NCI-H2029 (cell line): ENCODE measurements around the gene HAAO.

ENCODE experiments used
- DNase-seq: peaks from one replicate; lab custom pipeline; 2025; lab: John Stamatoyannopoulos, UW

HAAO gene

DNA sequence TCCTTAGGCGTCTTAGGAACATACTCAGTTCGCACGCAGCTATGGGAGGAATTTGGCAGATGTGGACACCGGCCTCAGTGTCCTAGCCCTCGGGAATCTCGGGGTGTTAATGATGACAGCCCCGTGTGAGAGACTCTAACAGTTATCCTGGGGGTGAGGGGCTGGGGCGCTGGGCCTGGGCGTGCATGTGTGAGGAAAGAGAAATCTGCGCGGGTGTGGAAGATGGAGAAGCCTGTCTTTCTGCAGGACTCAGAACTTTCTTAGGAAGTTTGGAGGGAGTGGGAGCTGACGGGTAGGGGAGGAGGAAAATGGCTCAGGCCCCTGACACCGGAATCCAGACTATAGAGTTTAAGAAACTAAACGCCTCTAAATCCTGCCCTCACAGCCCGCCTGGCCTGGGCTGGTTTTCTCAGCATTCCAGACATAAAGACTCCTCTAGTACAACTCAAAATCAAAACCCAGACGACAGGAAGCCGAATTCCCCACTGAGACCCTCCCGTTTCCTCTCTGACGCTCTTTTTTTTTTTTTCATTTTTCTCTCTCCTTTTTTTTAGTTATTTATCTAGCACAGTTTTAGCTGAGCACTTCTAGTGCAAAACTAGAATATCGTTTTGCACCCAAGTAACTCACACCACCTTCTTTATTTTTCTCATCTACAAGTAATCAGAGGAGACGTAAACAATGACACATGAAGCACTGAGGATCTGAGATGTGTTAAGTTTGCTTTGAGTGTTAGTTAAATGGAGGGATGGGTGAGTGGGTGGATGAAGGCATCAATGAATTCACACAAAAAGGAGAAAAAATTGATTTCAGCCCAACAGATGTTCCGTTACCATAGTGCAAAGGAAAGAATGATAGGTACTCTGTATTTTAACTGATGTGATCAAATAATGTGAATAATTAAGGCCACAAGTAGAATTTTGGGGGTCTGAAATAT, 1.2 kb upstream of the HAAO start:
- no peak for DNase-seq

DNA sequence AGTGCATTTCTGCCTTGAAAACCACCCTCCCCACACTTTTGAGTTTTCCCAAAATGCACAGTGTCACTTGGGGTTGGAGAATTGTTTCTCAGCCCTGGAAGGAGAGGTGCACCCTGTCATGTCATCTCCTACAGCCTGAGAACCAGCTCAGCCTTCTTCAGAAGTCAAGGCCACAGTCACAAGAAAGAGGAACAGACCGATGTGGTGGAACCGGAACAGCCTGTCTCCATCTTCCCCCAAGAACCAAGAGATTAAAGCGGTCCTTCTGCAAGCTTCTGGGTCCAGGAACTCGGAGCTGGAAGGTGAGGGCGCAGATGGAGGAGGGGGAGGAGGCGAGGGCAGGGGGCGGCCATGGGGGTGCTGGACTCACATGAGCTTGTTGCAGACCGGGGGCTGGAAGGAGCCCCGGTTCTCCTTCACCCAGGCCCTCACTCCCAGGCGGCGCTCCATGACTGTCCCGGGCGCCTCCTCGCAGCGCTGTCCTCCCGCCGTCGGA, 248 bp downstream of the HAAO start:
- DNase-seq, result no peak

DNA sequence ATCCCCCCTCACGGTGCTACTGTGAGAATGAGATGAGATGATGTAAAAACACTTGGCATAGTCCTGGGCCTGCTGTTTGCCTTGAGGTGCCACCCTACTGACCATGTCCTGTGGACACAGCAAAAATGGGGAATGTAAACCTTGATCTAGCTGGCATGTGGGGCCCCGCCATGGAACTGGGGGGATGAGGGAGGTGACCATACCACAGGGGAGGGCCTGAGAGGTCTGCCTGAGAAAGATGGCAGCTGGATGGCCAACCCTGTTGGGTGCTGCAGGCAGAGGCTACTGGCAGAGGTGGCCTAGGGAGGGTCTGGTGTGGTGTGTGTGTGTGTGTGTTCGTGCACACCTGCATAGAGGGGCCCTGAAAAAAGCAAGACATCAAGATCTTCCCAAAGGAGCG, 777 bp downstream of the HAAO start:
- no peak for DNase-seq

DNA sequence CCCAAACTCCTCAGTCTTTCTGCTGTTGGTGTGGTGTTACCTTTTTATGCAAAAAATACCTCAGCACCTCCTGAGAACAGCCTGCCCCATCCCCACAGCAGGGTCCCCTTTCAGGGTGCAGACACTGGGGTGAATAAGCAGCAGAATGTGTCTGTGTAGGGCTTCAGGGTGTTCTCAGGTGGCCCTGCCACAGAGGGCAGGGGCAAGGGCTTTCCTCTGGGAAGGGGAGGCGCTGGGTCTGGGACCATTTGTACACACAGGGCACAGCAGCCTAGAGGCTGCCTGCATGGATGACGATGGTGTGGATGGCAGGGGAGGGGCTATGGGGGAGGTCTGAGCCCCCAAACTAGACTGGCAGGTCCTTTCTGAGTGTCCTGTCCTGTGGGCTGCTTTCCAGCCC, 2.6 kb downstream of the HAAO start:
- no peak for DNase-seq

DNA sequence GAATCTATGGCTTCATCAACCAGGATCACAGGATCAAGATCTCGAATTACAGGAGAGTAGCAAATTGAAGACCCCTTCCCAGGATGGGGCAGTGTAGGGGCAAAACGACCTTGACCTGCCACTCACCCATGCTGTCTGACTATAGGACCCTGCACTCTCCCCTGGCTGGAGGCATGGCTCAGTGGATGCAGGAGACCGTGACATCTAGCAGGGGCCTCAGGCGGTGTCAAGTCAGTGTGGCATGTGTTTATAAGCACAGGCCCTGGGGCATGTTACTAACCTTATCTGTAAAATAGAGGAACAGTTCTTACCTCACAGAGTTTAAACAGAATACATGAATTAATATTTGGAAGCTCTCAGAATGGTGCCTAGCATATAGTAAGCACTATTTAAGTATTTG, 3.5 kb downstream of the HAAO start:
- DNase-seq, result no peak

DNA sequence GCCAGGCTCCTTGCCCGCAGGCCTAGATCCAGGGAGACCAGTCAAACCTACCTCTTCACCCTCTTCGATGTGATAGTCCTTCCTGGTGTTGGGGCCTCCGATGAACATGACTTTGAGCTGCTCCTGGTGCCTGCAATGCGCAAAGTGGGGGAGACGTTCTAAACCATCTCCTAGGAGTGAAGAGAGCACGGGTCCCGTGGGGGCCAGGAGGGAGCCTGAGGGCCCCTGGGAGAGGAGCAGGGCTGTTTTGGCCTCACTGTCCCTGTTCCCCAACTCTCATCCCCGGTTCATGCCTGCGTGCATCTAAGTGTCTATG, 3.9 kb downstream of the HAAO start:
- DNase-seq, result no peak

DNA sequence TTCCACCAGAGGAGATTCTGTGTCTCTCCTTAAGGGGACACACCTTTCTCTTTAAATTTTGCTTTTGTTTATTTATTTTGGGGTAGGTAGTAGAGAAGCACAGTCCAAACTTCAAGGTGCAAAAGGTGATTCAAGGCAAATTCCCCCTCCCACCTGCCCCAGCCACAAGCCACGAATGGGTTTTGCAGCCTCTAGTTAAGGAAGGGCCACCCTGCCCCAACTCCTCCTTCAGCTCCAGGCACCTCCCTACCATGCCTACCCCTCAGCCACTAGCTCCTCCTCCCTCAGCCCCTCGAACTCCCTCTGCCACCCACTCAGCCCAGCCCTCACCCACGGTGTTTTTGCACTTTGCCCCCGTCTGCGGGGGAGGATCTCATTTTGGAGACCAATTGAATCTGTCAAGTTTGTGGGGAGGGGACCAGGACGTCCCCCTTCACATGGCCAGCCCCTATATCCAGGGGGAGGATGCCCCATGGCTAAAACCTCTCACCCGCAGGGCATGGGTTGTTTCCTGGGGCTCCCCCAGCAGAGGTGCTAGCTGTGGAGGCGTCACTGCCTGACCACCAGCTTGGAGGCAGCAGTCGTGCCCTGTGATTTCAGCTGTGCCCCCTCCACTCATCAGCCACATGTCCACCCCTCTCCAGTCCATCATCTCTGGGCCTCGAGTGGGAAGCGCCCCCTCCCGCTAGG, 4.5 kb downstream of the HAAO start:
- DNase-seq, result no peak

DNA sequence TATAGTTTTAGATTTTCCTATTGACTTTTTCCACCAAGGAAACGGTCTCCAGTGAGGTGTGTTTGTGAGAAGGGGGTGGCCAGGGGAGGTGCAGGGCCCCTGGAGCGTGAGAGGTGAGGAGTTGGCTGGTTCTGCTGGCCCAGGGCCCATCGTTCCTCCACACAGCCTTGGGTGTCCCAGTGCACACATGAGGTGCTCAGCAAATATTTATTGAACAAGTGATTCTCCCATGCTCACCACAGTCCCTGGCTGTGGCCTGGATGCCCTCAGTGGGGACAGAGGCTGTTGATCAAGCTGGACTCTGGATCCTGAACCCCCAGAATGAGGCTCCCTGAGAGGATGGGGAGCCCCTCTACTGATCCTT, 5.0 kb downstream of the HAAO start:
- DNase-seq, result no peak

DNA sequence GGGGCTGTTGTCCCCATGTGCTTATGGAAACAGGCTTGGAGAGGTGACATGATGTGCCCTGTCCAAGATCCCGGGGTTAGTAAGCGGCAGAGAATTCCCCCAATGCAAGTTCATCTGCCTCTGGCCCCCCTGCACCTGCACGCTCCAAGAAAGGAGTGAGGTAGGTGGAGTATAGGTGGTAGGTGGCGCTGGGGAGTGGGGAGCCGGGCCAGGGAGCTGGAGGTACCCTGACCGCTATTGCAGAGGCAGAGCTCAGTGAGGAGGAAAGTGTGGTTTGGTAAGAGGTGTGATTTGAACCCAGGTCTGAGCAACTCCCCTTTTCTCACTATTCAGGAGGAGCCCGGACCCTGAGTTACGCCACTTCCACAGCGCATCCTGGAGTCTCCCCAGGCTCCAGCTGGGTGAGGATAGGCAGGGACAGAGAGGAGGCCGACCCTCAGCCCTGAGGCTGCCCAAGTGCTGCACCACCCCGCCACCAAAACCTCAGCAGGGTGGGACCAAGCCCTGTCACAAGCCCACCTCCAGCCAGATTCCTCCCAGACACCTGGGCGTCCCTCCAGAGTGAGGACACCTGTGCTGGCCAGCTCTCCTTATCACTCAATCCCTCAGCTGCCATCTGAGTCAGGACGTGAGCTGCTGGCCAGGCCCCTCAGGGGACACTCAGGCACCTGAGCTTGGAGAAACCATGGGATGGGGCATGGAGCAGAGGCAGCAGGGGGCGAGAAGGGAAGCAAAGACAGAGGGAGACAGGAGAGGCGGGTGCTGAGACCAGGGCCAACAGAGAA, 5.6 kb downstream of the HAAO start:
- no peak for DNase-seq

DNA sequence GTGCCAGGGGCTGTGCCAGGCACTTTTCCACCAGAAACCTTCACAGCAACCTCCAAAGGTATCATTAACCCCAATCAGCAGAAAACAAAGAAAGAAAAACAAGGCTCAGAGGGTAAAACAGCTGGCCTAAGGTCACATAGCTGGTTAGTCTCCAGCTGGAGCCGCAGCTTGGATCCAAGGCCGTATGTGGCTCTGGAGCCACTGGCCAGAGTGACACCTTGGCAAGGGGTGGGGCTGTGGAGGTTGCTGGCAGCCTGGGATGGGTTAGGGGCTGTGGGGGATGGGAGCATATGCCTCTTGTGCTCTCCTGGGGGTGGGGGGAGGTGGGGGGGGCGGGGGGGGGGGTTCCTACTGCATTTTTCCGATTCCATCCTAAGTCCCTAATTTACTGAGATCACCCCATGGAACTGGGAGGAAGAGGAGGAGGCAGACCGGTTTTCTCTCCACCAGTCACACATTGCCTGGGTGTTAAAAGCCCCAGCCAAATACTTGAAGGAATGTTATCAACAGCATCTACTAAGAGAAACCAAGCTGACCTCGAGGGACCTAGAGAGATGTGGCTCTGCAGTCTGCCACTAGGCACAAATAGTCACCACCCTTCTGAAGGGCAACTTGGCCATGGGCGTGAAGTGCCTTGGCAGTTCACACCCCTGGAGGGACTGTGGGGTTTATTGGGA, 8.0 kb downstream of the HAAO start:
- DNase-seq, result no peak

DNA sequence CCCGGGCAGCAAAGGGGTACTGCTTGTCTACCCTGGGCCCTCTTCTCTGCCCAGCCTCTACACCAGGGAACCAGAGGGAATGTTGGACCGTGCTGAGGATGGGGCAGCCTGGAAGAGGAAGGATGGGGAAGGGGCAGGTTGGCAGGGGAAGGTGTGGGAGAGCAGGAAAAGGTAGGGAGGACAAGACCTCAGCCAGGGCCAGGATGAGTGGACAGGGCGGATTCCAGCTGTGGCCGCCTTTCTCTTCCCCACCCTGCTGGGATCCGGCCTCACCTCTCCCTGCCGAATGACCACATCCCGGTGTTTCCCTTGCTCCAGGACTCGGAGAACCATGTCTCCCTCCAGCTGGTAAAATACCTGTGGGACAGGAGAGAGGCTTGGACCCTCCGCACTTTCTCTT, 8.9 kb downstream of the HAAO start:
- no peak for DNase-seq

DNA sequence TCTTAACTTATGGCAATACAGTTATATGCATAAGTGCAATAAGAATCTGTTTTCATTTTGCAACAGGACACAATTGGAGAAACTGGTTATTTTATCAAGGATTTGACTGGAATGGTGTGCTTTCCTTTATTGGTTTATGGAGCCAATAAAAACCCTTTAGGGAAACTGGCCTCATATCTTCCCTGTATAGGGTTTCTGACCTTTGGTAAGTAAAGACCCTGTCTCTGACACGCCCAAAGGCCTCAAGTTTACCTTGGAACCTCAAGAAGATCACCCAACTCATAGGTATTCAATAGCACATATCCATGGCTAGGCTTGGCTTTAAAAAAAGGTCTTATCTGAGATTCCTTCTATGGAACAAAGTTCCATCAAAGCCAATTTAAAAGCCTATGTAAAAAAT, 11.2 kb downstream of the HAAO start:
- DNase-seq, result no peak

DNA sequence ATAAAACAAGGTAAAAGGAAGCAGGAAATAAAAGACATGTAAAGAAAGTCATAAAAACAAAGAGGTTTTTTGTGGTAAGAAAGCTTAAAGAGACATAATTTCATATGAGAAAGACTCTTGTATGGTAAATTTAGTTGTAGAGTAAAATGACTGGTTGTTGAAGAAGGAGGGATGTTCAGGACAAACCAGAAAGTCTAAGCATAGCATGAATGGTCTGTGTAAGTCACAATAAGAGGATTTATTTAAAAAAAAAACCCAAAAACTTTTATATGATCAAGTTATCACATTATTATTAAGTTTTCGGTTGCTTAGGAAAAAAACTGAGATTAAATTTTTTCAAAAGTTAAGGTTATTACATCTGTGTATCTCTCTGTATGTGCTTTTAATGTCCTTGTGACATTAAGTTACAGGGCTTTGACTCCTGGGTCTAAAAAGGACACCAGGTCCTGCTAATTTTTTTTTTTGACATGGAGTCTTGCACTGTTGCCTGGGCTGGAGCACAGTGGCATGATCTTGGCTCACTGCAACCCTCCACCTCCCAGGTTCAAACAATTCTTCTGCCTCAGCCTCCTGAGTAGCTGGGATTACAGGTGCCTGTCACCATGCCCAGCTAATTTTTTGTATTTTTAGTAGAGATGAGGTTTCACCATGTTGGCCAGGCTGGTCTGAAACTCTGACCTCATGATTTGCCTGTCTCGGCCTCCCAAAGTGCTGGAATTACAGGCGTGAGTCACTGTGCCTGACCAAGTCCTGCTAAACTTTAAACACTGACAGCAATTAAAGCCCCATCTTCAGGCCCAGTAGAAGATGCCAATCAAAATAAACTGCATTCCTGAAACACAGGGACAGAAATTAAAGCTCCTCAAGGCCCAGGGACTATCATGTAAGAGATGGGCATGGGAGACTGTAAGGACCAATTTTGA, 14.2 kb downstream of the HAAO start:
- DNase-seq, result no peak

DNA sequence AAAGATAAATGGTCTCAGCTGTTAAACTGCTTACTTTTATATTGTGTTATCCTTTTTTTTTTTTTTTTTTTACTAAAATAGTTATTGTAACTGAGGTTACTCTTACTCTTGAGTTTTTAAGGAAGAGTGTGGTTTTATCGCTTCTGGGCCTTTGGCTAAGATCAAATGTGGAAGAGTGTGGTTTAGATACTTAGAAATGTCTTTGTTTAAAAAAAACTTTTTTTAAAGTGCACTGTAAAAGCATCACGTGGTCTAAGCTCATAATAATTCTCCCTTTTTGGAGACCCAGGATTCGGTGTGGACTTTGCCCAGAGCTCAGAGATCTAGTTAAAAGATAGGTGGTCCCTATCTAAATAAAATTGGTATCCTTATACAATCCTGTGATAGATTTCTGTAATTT, 16.6 kb downstream of the HAAO start:
- DNase-seq, result no peak

DNA sequence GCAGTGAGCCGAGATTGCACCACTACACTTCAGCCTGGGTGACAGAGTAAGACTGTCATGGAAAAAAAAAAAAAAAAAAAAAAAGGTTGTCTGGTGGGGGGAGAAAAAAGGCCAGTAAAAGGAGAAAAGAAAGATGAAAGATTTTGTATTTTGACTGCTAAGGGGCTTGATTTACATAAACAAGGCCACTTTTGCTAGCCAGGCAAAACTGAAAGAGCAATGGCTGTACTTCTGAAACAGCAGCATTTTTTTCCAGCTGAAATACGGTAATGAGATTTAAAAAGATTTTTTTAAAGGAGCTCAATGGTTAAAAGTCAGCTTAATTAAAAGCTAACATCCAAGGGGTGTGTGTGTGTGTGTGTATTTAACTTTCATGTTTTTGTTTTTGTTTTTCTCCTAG, 17.2 kb downstream of the HAAO start:
- DNase-seq, result no peak

DNA sequence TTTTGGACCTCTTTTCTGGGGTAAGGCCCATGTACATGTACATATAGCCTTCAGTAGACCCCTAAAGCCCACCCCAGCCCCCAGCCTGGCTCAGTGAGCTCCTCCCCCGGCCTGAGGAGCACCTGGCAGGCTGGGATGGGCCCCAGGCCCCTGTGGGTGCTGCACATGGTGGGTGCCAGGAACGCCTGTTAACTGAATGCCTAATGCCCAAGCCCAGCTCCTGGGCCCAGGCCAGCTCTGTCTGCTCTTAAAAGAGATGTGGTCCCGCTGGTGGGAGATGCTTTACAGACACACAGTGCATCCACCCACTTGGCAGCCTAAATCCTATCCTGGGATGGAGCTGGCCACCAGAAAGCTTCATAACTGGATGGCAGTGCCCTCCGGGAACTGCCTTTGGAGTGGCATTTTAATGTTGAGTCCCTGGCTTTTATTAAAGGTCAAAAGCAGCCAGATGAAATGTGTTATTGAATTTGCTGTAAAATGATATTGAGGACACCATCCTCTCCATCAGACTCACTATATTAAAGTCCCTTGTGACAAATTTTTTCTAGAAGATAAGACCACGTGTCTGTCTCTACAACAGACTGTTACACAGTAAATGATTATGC, 20.7 kb downstream of the HAAO start:
- DNase-seq, result no peak

DNA sequence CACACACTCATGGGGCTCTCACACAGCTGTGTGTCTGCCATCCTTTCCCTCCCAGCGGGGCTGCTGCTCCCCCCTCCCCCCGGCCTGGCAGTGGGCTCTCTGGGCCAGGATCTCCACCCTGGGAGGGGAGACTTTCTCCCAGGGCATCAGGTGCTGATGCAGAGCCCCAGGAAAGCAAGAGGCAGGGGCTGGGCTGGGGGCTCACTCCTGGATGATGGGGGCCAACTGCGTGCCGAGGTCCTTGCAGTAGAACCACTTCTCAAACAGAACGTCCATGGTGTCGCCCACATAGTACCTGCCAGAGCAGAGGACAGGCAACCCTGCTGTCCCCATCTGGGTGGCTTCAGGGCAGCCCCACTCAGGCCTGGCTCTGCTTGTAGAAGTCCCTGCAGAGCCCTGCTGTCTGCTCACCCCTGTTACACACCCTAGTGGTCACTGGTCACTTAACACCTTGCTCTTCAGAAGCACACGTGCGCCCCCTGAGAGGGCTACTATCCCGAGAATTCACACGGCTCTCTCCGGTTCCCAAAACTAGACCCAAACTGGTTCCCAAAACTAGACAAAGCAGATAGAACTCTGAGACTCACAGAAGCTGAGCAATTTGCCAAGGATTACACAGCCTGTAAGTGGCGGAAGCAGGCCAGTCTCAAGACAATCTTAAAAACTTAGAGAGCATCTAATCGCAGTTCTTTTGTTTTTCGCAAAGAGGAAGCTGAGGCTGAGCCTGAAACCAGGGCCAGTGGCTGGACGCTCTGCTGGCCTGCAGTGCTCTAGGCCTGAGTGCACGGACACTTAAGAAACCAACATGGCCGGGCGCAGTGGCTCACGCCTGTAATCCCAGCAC, 21.9 kb downstream of the HAAO start:
- no peak for DNase-seq

DNA sequence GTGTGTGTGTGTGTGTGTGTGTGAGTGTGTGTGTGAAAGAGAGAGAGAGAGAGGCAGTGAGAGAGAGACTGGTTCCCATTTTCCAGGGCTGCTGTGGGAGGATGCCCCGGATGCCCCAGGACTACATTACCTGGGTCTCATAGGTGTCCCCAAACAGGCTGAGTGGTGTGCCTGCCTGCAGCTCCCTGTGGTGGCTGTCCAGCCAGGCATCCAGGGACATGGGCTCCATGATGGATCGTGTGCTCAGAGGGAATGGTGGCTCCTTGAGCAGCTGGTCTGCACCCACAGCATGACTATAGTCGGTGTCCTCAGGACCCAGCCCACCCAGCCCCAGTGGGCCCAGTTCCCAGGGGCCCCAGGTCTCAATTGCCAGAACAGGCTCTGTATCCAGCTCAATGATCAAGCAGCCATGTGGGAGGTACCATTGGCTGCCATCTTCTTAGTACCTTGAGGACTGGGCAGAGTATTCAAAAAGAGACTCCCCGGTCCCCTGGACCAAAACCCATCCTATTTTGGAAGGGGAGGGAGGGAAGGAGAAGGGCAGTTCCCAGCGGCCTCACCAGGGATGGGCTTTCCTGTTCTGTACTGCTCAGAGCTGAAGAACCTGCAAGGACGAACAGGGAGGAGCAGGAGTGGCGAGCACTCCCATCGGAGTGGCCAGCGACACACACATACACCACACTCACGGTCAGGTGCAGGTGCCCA, 22.6 kb downstream of the HAAO start:
- no peak for DNase-seq

DNA sequence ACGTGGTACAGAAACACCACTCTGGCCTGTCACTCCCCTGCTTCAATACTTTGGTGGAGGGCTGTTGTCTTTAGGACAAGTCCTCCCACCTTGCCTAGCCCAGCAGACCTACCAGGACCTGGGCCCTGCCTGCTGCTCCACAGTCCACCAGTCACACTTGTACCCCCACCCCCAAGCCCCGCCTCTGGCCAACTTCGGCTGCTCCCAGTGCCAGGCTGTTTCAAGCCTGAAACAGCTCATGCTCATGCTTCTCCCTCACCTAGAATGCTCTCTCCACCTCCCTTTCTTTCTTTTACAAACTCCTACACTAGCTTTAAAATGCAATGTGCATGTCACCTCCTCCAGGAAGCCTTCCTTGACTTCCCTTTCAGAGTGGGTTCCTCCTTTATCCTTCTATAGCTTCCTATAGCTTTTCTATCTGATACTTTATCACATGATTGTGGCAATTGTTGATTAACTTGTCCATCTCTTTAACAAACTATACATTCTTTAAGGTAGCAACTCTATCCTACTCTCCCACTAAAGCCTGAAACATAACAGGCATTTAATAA, 23.6 kb downstream of the HAAO start:
- no peak for DNase-seq
